GM23248 (cell line): ENCODE measurements around the gene MAP7D2. TPM values are rescaled to one million over a fixed set of nuclear protein-coding genes. Genes with fewer than 3 reads are reported as not detected.
A peak's percentile ranks its signal among the peaks of the same experiment; 100 is the strongest.

ENCODE experiments used
- DNase-seq: peaks from one replicate; pipeline ENCODE4 v3.0.0-alpha.2; 2015
- H2AFZ ChIP-seq: fragments of 200-600 bp; sonication (generic); 2 replicates; pipeline ENCODE4 v1.6.1; 2016; ENCODE audit warnings: antibody characterized with exemption
- H3F3A ChIP-seq: fragments of 200-600 bp; sonication (generic); 2 replicates; pipeline ENCODE4 v1.6.1; 2016; ENCODE audit warnings: mild to moderate bottlenecking, antibody characterized with exemption, mixed run types; ENCODE audit not compliant: insufficient read depth
- H3K27ac ChIP-seq: fragments of 200-600 bp; sonication (generic); 2 replicates; pipeline ENCODE4 v1.5.1; 2016; ENCODE audit warnings: mild to moderate bottlenecking
- H3K27me3 ChIP-seq: fragments of 200-600 bp; sonication (generic); replicated peaks from 2 replicates; pipeline ENCODE4 v1.6.1; 2016; ENCODE audit warnings: mild to moderate bottlenecking; ENCODE audit not compliant: insufficient read depth
- H3K36me3 ChIP-seq: fragments of 200-600 bp; sonication (generic); 2 replicates; pipeline ENCODE4 v1.6.1; 2016; ENCODE audit warnings: low read depth, mild to moderate bottlenecking
- H3K4me1 ChIP-seq: fragments of 200-600 bp; sonication (generic); 2 replicates; pipeline ENCODE4 v1.6.1; 2016; ENCODE audit warnings: mild to moderate bottlenecking; ENCODE audit not compliant: insufficient read depth
- H3K4me2 ChIP-seq: fragments of 200-600 bp; sonication (generic); one replicate; pipeline ENCODE4 v1.6.1; 2016; ENCODE audit warnings: mild to moderate bottlenecking; ENCODE audit not compliant: unreplicated experiment
- H3K4me3 ChIP-seq: fragments of 200-600 bp; sonication (generic); 2 replicates; pipeline ENCODE4 v1.5.1; 2016; ENCODE audit warnings: mild to moderate bottlenecking
- H3K79me2 ChIP-seq: fragments of 200-600 bp; sonication (generic); 2 replicates; pipeline ENCODE4 v1.6.1; 2016; ENCODE audit warnings: mild to moderate bottlenecking; ENCODE audit not compliant: insufficient read depth
- H3K9ac ChIP-seq: fragments of 200-600 bp; sonication (generic); 2 replicates; pipeline ENCODE4 v1.6.1; 2016; ENCODE audit warnings: mild to moderate bottlenecking
- H3K9me2 ChIP-seq: fragments of 200-600 bp; sonication (generic); 2 replicates; pipeline ENCODE4 v1.6.1; 2016; ENCODE audit warnings: mixed run types, mild to moderate bottlenecking, moderate library complexity; ENCODE audit not compliant: insufficient read depth
- H3K9me3 ChIP-seq: fragments of 200-600 bp; sonication (generic); one replicate; pipeline ENCODE4 v1.6.1; 2017; ENCODE audit warnings: low read depth
- H4K20me1 ChIP-seq: fragments of 200-600 bp; sonication (generic); 2 replicates; pipeline ENCODE4 v1.6.0; 2016; ENCODE audit not compliant: insufficient read depth
- EZH2 ChIP-seq: fragments of 200-600 bp; sonication (generic); IDR thresholded peaks from 2 replicates; pipeline ENCODE4 v1.6.1; 2018; ENCODE audit warnings: antibody characterized with exemption, mild to moderate bottlenecking; ENCODE audit not compliant: insufficient read depth, poor library complexity, severe bottlenecking
- EZH2phosphoT487 ChIP-seq: fragments of 200-600 bp; sonication (generic); IDR thresholded peaks from 2 replicates; pipeline ENCODE4 v1.6.1; 2018; ENCODE audit warnings: antibody characterized with exemption, moderate library complexity, mild to moderate bottlenecking, low read depth; ENCODE audit not compliant: insufficient read depth
- WGBS, 2 experiments: methylation state at CpG; one replicate each; pipeline ENCODE4 v1.1.6; 2015 to 2017; ENCODE audit warnings: low lambda C conversion rate in 2 of 2, low coverage in 1 of 2; ENCODE audit errors: missing lambda C conversion rate in 2 of 2; 5-methylcytosine and 5-hydroxymethylcytosine counted together
- in situ Hi-C: fragments of 300-500 bp; cut with MboI; formaldehyde crosslinking; loops from 2 replicates; pipeline ENCODE4 v1.15.0; 2020
- polyA plus RNA-seq: library from polyadenylated mRNA; unstranded; fragments of >200 nt; fragmentation: Nextera tagmentation; extraction: Ambion mirVana; gene quantifications from 2 replicates; pipeline ENCODE4 v1.2.1, GENCODE V29; 2016
- total RNA-seq: library from RNA; depleted of rRNA; stranded (reverse); fragments of >200 nt; shearing (Covaris generic); gene quantifications from 2 replicates; pipeline ENCODE4 v1.2.3, GENCODE V29; 2014

MAP7D2 gene
- total and polyA plus RNA-seq, 2 experiments from 2014 or later = 0.11 to 0.32 TPM

DNA sequence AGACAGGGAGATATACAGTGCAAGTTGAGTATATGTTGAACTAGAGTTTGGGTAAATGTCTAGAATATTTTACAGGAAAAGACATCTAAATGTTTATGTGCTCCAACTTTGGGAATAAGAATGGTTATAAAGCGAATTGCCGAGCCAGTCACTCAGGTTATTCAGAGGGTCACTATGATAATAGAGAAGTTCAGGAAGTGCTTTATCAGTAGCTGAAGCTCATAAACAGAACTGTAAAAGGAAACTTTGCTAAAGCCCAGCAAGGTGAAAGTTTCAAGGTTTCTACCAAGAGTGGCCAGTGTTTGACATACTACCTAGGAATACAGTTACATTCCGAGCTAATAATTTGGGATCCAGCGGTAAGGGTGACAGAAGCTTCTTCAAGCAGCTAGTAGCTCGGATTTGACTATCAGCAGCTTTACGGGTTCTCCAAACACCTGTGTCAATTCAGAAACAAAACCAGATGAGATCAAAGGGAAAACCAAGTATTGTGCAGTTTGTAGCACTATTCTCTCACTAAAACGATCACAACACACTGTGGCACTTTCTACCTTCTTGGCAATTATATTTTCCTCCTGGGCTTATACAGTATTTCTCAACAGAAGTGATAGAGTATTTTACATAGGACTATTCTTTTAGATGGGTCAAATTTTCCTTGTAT lies 108.6 kb downstream of the MAP7D2 start:
- in situ Hi-C loops = no loop called here
- H3K9ac ChIP-seq = no peak overlapping the region

DNA sequence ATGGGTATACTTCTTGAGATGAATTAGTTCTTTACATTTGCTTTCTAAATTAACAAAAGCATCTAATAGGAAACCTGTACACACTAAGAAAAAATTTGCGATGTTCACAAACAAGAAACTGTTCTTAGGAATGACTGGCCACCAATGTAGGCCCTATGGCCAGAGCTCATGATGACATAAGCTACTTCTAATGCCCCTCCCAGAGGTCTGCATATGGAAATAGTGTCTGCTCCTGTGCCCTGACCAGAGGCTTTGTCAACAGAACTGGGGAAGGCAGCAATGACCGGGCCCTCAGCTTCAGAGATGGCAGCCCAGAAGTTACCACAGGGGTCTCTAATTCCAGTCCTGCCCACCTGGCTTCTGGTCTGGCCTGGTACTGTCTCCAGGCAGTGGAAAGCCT lies 110.8 kb downstream of the MAP7D2 start:
- TF ChIP-seq EZH2 (no peak), EZH2phosphoT487 (no peak)
- Histone ChIP-seq H3K27me3 (no peaks in the 10 kb centered on the region), H3K27ac (no peak overlapping the region), H4K20me1 (no peaks in the 10 kb centered on the region), H3K9ac (no peak overlapping the region), H3K4me3 (no peak overlapping the region), H3K9me3 (no peaks in the 10 kb centered on the region), H3K79me2 (no peaks in the 10 kb centered on the region), H2AFZ (no peak overlapping the region), H3K36me3 (no peaks in the 10 kb centered on the region), H3K4me2 (no peak overlapping the region), H3K9me2 (no peaks in the 10 kb centered on the region), H3F3A (no peaks in the 10 kb centered on the region), H3K4me1 (no peaks in the 10 kb centered on the region)
- no peak for DNase-seq
- 58 to 100% methylated on average over 1 to 2 of the region's 2 CpGs for WGBS, 2 experiments
- in situ Hi-C loops = no loop called here

More for the DNA sequence above, 108.6 kb downstream of the MAP7D2 start:
- WGBS, 2 experiments = 89 to 93% methylated on average over 7 of the region's 7 CpGs
- Histone ChIP-seq H3K4me3 (no peak overlapping the region), H2AFZ (no peak overlapping the region), H3K4me1 (no peaks in the 10 kb centered on the region), H3K4me2 (no peak overlapping the region), H3K9me2 (no peaks in the 10 kb centered on the region), H3K27ac (no peak overlapping the region), H3F3A (no peaks in the 10 kb centered on the region), H4K20me1 (no peaks in the 10 kb centered on the region), H3K79me2 (no peaks in the 10 kb centered on the region), H3K36me3 (no peaks in the 10 kb centered on the region), H3K27me3 (no peaks in the 10 kb centered on the region), H3K9me3 (no peaks in the 10 kb centered on the region)
- TF ChIP-seq EZH2 (no peak), EZH2phosphoT487 (no peak)
- no peak for DNase-seq

DNA sequence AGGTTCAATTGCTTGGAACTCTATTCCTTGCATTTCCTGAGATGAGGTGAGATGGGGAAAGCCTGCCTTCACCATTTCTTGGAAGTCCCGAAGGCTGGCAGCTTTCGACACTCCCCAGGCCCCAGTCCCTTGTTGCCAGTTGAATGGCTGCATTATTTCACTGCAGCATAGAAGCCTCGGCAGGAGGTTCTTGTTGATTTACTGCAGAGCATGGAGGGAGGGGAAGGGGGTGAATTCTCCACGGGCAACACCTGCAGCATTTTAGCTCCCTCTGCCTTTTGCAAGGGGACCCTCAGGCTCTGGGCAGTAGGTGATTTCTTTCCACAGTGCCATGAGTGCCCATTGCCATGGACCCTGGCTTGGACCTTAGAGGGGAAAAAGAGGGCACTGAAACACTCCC lies 115.1 kb downstream of the MAP7D2 start:
- DNase-seq = no peak
- no peak for TF ChIP-seq EZH2phosphoT487
- TF ChIP-seq EZH2 = no peak
- H3K27ac ChIP-seq = no peak overlapping the region
- H4K20me1 ChIP-seq = no peaks in the 10 kb centered on the region
- H3K9me3 ChIP-seq = no peaks in the 10 kb centered on the region
- no peaks in the 10 kb centered on the region for H3F3A ChIP-seq
- no peaks in the 10 kb centered on the region for H3K9me2 ChIP-seq
- H3K4me1 ChIP-seq = no peaks in the 10 kb centered on the region
- no peak overlapping the region for H3K4me2 ChIP-seq
- H2AFZ ChIP-seq = no peak overlapping the region
- WGBS, 2 experiments = 71 to 72% methylated on average over 3 to 4 of the region's 4 CpGs
- in situ Hi-C loops = no loop called here
- H3K4me3 ChIP-seq = no peak overlapping the region
- H3K79me2 ChIP-seq = no peaks in the 10 kb centered on the region
- H3K9ac ChIP-seq = no peak overlapping the region
- H3K27me3 ChIP-seq = no peaks in the 10 kb centered on the region
- no peaks in the 10 kb centered on the region for H3K36me3 ChIP-seq

DNA sequence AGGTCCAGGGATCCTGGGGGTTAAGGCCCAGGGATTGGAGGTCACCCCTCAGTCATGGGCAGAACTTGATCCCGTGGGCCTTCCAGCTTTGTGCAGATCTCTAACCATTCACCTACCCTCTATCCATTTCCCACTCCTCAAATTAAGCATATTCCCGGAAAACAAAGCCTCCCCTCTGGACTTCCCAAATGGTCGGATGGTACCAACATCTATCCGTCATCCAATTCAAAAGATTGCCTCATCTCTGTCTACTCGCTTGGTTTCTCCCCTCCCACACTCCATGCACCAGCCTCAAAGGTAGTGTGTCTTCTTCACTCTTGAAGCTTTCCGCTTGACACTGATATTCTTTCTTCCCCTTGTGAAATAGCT lies 125.4 kb downstream of the MAP7D2 start:
- DNase-seq = no peak
- Histone ChIP-seq H3K36me3 (no peaks in the 10 kb centered on the region), H3K9me2 (no peaks in the 10 kb centered on the region), H3K79me2 (peaks cover 30% of the 10 kb centered on the region), H3F3A (no peaks in the 10 kb centered on the region), H4K20me1 (no peaks in the 10 kb centered on the region), H3K9ac (peak overlapping the region; percentile 53), H3K4me1 (no peaks in the 10 kb centered on the region), H2AFZ (peak overlapping the region; percentile 90), H3K9me3 (no peaks in the 10 kb centered on the region), H3K4me3 (peak overlapping the region; percentile 67), H3K27ac (no peak overlapping the region), H3K4me2 (peak overlapping the region; percentile 68), H3K27me3 (no peaks in the 10 kb centered on the region)
- TF ChIP-seq EZH2 (no peak), EZH2phosphoT487 (no peak)
- in situ Hi-C loops = no loop called here
- WGBS, 2 experiments = 16 to 19% methylated on average over 6 of the region's 6 CpGs
